ENCODE measurements around the gene SOX21.

The SOX21 gene

DNA sequence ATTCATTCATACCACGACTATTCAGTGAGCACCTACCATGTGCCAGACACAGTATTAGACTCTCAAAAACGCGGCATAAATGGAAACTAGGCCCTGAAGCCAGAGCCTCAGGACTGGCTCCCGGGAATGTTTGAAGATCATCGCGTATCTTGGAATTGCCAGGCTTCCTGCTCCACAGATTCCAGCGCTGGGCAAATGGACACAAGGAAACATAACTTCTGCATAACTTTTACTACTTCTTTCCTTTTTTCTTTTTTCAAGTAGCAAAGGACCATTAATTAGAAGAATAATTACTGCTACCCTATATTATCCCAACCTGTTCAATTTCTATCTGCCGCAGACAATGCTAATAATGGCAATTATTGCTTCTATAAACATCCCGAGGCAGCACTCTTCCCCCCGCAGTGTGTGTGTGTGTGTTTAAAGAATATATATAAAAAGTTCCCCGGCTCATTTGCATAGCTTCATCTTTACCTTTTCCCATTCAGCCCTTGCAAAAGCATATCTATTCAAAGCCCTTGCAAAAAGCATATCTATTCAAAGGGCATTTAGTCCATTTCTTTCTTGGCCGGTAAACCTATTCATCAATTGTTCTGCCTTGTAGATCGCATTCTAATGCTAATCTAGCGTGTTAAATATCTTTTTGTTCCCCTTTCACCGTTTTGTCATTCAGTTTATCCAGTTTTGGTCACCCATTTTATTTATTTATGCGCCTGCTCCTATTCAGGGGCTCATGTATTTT is 6.1 kb downstream of the SOX21 start:
- no peaks in the 10 kb centered on the region for H3K36me3 ChIP-seq (ENCODE audit: control insufficient read depth, insufficient read depth, low read length)
- H3K4me2 ChIP-seq (ENCODE audit: low read length) = no peak overlapping the region
- H3K9ac ChIP-seq = no peak overlapping the region
- H2AFZ ChIP-seq = no peak overlapping the region
- no peak overlapping the region for H3K4me3 ChIP-seq (ENCODE audit: low read depth, low read length)
- H3K27ac ChIP-seq = no peak overlapping the region
- H3K79me2 ChIP-seq = no peaks in the 10 kb centered on the region
- no peaks in the 10 kb centered on the region for H3K9me3 ChIP-seq (ENCODE audit: control insufficient read depth, low read length)
- H3K27me3 ChIP-seq (ENCODE audit: control insufficient read depth, insufficient read depth, low read length) = peaks cover 43% of the 10 kb centered on the region
- no peaks in the 10 kb centered on the region for H3K4me1 ChIP-seq
- no peak for TF ChIP-seq CTCF (IDR thresholded peaks at IDR 0.05)

DNA sequence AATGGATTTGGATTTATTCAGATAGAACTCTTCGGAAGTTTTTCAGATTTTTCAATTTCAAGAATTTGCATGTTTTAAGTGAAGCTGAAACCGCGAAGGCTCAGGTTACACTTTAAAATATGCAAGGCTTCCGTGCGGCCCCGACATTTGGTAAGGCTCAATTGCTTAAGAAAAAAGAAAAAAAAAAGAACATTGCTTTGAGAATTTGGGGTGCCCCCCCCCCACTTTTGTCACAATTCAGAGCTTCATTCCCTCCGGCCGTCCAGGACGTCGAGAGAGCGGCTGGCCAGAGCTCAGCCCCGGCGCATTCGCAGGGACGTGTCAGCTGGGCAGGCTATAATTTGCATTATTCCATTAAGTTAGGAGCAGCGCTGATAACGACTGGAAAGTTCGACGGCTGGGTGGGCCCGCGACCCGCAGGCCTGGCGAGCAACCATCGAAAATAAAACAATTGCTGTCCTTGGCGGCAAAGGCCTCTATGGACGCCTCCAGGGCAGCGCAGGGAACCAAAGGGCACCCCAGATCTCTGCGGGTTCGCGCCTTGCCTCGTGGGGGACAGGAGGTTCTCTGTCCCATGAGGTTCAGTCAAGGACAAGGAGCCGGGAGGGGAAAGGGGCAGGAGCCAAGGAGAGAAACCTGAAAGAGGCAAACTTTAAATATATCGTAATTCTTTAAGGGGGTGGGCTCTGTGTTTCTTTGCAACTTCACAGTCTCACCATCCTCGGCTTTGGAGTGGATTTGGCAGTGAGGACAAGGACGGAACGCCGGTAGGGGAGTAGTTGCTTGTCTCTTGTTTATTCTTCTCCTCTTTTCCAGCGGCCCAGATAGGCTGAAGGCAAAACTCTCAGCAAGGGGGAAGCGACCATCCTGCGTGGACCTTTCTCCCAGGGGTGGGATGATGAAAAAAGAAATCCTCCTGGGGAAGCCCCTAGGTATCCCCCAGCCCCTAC is 7.0 kb downstream of the SOX21 start:
- Histone ChIP-seq H3K9ac (no peak overlapping the region), H3K4me3 (ENCODE audit: low read depth, low read length) (no peak overlapping the region), H3K4me2 (ENCODE audit: low read length) (no peak overlapping the region), H2AFZ (no peak overlapping the region), H3K27me3 (ENCODE audit: control insufficient read depth, insufficient read depth, low read length) (peaks cover 44% of the 10 kb centered on the region), H3K79me2 (no peaks in the 10 kb centered on the region), H3K27ac (no peak overlapping the region), H3K4me1 (no peaks in the 10 kb centered on the region), H3K36me3 (ENCODE audit: control insufficient read depth, insufficient read depth, low read length) (no peaks in the 10 kb centered on the region), H3K9me3 (ENCODE audit: control insufficient read depth, low read length) (no peaks in the 10 kb centered on the region)
- no peak for TF ChIP-seq CTCF (IDR thresholded peaks at IDR 0.05)

DNA sequence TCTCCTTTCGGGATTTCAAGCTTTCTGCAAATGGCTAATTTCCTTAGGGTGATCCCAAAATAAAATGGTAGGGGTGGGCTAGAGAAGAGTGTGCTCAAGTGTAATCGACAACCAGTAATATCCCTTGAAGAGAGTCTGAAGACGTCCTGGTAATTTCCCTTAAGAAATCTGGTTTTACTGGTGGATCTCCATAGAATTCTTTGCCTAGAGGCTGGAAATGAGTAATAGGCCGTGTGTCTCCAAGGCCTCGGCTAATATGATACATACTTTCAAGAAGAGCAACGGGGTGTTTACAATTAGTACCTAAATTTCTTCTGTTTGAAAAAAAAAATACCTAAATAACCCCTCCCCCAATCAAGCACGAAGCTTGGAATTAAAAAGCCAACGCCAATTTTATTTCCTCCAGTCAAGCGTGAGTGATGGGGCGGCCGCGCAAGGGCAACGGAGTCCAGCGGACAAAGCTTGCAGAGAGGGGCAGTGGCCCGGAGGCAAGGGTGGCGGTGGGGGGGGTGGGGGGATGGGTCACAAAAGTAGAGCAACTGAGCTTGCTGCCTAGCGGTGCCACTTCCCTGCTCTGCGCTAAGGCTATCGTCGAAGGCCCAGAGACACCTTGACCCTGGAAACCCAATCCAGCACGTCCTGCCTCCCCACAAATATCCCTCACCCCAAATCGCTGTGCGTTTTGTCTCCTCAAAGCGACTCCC is 7.8 kb downstream of the SOX21 start:
- H3K9ac ChIP-seq = no peak overlapping the region
- peaks cover 41% of the 10 kb centered on the region for H3K27me3 ChIP-seq (ENCODE audit: control insufficient read depth, insufficient read depth, low read length)
- TF ChIP-seq CTCF (IDR thresholded peaks at IDR 0.05) = no peak
- no peak overlapping the region for H3K27ac ChIP-seq
- no peak overlapping the region for H3K4me3 ChIP-seq (ENCODE audit: low read depth, low read length)
- no peaks in the 10 kb centered on the region for H3K4me1 ChIP-seq
- no peak overlapping the region for H3K4me2 ChIP-seq (ENCODE audit: low read length)
- H3K79me2 ChIP-seq = no peaks in the 10 kb centered on the region
- no peak overlapping the region for H2AFZ ChIP-seq
- no peaks in the 10 kb centered on the region for H3K9me3 ChIP-seq (ENCODE audit: control insufficient read depth, low read length)
- no peaks in the 10 kb centered on the region for H3K36me3 ChIP-seq (ENCODE audit: control insufficient read depth, insufficient read depth, low read length)

- no peaks in the 10 kb centered on the region for H3K36me3 ChIP-seq (ENCODE audit: control insufficient read depth, insufficient read depth, low read length)
- peaks cover 36% of the 10 kb centered on the region for H3K27me3 ChIP-seq (ENCODE audit: control insufficient read depth, insufficient read depth, low read length)
- no peak overlapping the region for H3K27ac ChIP-seq
- no peak overlapping the region for H2AFZ ChIP-seq
- H3K9me3 ChIP-seq (ENCODE audit: control insufficient read depth, low read length) = no peaks in the 10 kb centered on the region
- no peak for TF ChIP-seq CTCF (IDR thresholded peaks at IDR 0.05)
- no peak overlapping the region for H3K4me3 ChIP-seq (ENCODE audit: low read depth, low read length)
- H3K4me2 ChIP-seq (ENCODE audit: low read length) = no peak overlapping the region
- no peaks in the 10 kb centered on the region for H3K79me2 ChIP-seq
- H3K9ac ChIP-seq = no peak overlapping the region
- no peaks in the 10 kb centered on the region for H3K4me1 ChIP-seq
Measured at GRCh38 chr13:94703721-94704314, 8.5 kb downstream of the SOX21 start.

Data from parathyroid adenoma (tissue), 2 donors.